Heart left ventricle (tissue), 16 donors: ENCODE results near the gene SPATS2L. TPM values are rescaled to one million over a fixed set of nuclear protein-coding genes. Genes with fewer than 3 reads are reported as not detected.
"Not testable (repeated sequence)": the region's sequence is repeated elsewhere in the genome, so short reads cannot be mapped to it uniquely, and the experiment has no call there.

Experiments used
- ATAC-seq, 4 donors: fragments of 200-7000 bp; cut with Tn5 transposase; one replicate each; pipeline ENCODE4 v1.9.1; 2020 to 2022; ENCODE audit warnings: moderate library complexity in 4 of 4, mild to moderate bottlenecking in 3 of 4, moderate number of reproducible peaks in 1 of 4
- DNase-seq, 5 donors: peaks; one replicate each; pipeline ENCODE4 v3.0.0-alpha.2; 2020
- H3K27ac ChIP-seq, 12 donors: fragments of 200-600 bp; sonication (generic) in 4 of 12; one replicate each; pipeline versions ENCODE4 v1.5.0 to v1.8.0; 2016 to 2022; ENCODE audit warnings: mild to moderate bottlenecking in 2 of 12
- H3K27me3 ChIP-seq, 9 donors: fragments of 200-600 bp; sonication (generic) in 2 of 9; one replicate each; pipeline versions ENCODE4 v1.5.1 to v1.8.0; 2016 to 2022; ENCODE audit warnings: mild to moderate bottlenecking in 3 of 9
- H3K36me3 ChIP-seq, 9 donors: fragments of 200-600 bp; sonication (generic) in 2 of 9; one replicate each; pipeline versions ENCODE4 v1.5.0 to v1.8.0; 2018 to 2022; ENCODE audit warnings: mild to moderate bottlenecking in 2 of 9
- H3K4me1 ChIP-seq, 12 donors: fragments of 200-600 bp; sonication (generic) in 4 of 12; one replicate each; pipeline versions ENCODE4 v1.5.0 to v1.8.0; 2016 to 2022; ENCODE audit warnings: mild to moderate bottlenecking in 3 of 12
- H3K4me3 ChIP-seq, 12 donors: fragments of 200-600 bp; sonication (generic) in 4 of 12; one replicate each; pipeline versions ENCODE4 v1.5.0 to v1.8.0; 2017 to 2022; ENCODE audit warnings: mild to moderate bottlenecking in 9 of 12, moderate library complexity in 4 of 12
- H3K9me3 ChIP-seq, 12 donors: fragments of 200-600 bp; sonication (generic) in 4 of 12; one replicate each; pipeline versions ENCODE4 v1.5.0 to v1.8.0; 2016 to 2022; ENCODE audit warnings: mild to moderate bottlenecking in 1 of 12
- CTCF ChIP-seq, 12 donors: fragments of 200-600 bp; sonication (generic) in 4 of 12; IDR thresholded peaks; one replicate each; pipeline versions ENCODE4 v1.5.0 to v1.8.0; 2018 to 2022; ENCODE audit warnings: antibody characterized with exemption in 12 of 12, mild to moderate bottlenecking in 5 of 12
- POLR2A ChIP-seq, 2 donors: fragments of 450-650 bp; IDR thresholded peaks; one replicate each; pipeline ENCODE4 v1.6.1; 2017; ENCODE audit warnings: antibody characterized with exemption in 2 of 2, mild to moderate bottlenecking in 2 of 2, moderate library complexity in 2 of 2
- WGBS, 4 donors: extraction: QIAGEN DNeasy Blood & Tissue Kit in 2 of 4; methylation state at CpG; one replicate each; pipeline versions ENCODE4 v1.1.5 to v1.1.7; 2013 to 2018; 5-methylcytosine and 5-hydroxymethylcytosine counted together
- intact Hi-C, 10 donors: fragments of 100-400 bp; cut with DNase I; formaldehyde crosslinking; loops; one replicate each; pipeline versions ENCODE4 v1.11.1 to v1.14.2; 2022
- polyA plus RNA-seq, 2 donors: library from polyadenylated mRNA; stranded (reverse); fragments of 200-250 nt; gene quantifications; one replicate each; pipeline ENCODE4 v1.2.3, GENCODE V29; 2013
- total RNA-seq, 9 donors: library from RNA; depleted of rRNA in 2 of 9; stranded (reverse); fragments of >200 nt in 2 of 9; fragmentation: NEBNext Ultra II Directional in 3 of 9; extraction: Animal tissue kit (Norgen Biotek cat#: 25700) in 3 of 9; gene quantifications; one replicate each; pipeline versions ENCODE4 v1.1.0 to v1.2.4, GENCODE V29; 2016 to 2023
- donor health status: ischemic (EF 13 %, LVEDD 7.1; RV severe dilation, severe dysfunction).
- donor health status: healthy with polysubstance abuse.
- donor health status: DM: no; HTN: yes; CAD: no.
- donor health status: DM: no; HTN: no; CAD: no.
- donor health status: ischemic (EF 25% LVEDD 6.9; RV normal size, moderate dysfunction).
- donor health status: ischemic (EF 25% LVEDD 5.7; RV mildly dilated, moderate dysfunction).
- donor health status: healthy.
- donor health status: DM: yes; HTN: yes; CAD: no.
- donor health status: ischemic (EF 35%, LVEDD 5.7; RV mildly dilated, moderate dysfunction).
- donor health status: nonischemic (EF 11% LVEDD 7.7; RV severe dilation, severe dysfunction).
- donor health status: DM: yes; HTN: yes; CAD: no.
- donor health status: PGD.
- donor health status: ischemic (EF 29% LVEDD 5.4; RV normal size, mild dysfunction).
- donor health status: nonischemic (EF 23%, LVEDD 6.1; RV moderate dilation, normal function).

Gene SPATS2L
- total and polyA plus RNA-seq, 11 donors, result 34.9 to 177 (median 102) TPM

- no peak overlapping the region for H3K4me3 ChIP-seq
- WGBS, 4 donors, result 94 to 97% (median 95%) methylated on average over 1 of the region's 1 CpG
- DNase-seq, result no peak
- H3K27me3 ChIP-seq, result no peaks in the 10 kb centered on the region
- H3K36me3 ChIP-seq, result no peaks in the 10 kb centered on the region
- H3K9me3 ChIP-seq, result peaks cover 0 to 4% (median 0%) of the 10 kb centered on the region in 12 donors
- peaks cover 0 to 73% (median 36%) of the 10 kb centered on the region in 12 donors for H3K4me1 ChIP-seq
- peak overlapping the region in 1 of 12 donors; percentile 39 for H3K27ac ChIP-seq
- no peak for TF ChIP-seq POLR2A (IDR thresholded peaks at IDR 0.05)
- no peak for TF ChIP-seq CTCF (IDR thresholded peaks at IDR 0.05)
- intact Hi-C loops, result no loop called here
- no peak for ATAC-seq
Observed at GRCh38 chr2:200341376-200341775, 34.9 kb downstream of the SPATS2L start.

- intact Hi-C loops, result no loop called here
- Histone ChIP-seq H3K36me3 (no peaks in the 10 kb centered on the region), H3K27ac (peak overlapping the region in 1 of 12 donors; percentile 2), H3K4me3 (no peak overlapping the region), H3K4me1 (peaks cover 0 to 74% (median 28%) of the 10 kb centered on the region in 12 donors), H3K27me3 (no peaks in the 10 kb centered on the region), H3K9me3 (peaks cover 0 to 4% (median 0%) of the 10 kb centered on the region in 12 donors)
- TF ChIP-seq CTCF (IDR thresholded peaks at IDR 0.05) (no peak), POLR2A (IDR thresholded peaks at IDR 0.05) (no peak)
- DNase-seq, result no peak
- ATAC-seq, result no peak
- WGBS, 4 donors, result 54 to 90% (median 80%) methylated on average over 2 of the region's 2 CpGs
Observed at GRCh38 chr2:200342235-200342634, 35.7 kb downstream of the SPATS2L start.

DNA sequence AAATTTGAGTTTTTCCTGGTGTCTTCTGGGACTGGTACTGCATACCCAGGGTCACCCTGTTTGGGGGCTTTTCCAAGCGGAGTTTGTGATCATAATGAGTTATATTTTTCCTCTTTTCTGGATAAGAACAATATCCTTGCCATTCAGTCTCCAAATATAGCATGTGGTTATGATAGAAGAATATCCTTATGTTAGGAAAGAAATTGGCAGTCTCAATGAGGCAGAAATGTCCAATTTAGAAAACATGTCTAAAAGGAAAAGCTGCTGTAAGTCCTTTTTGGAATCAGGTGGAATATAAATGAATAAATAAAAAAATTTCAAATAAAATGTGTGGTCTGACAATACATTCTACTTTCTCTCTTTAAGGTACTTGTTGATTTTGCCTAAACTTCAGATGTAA lies 36.2 kb downstream of the SPATS2L start:
- H3K9me3 ChIP-seq, result peaks cover 0 to 4% (median 0%) of the 10 kb centered on the region in 12 donors
- ATAC-seq, result no peak
- peak overlapping the region in 1 of 12 donors; percentile 2 for H3K27ac ChIP-seq
- H3K27me3 ChIP-seq, result no peaks in the 10 kb centered on the region
- peaks cover 0 to 70% (median 26%) of the 10 kb centered on the region in 12 donors for H3K4me1 ChIP-seq
- WGBS, 4 donors, result 92 to 100% (median 96%) methylated on average over 1 of the region's 1 CpG
- intact Hi-C loops, result no loop called here
- H3K4me3 ChIP-seq, result no peak overlapping the region
- no peaks in the 10 kb centered on the region for H3K36me3 ChIP-seq
- no peak for TF ChIP-seq CTCF (IDR thresholded peaks at IDR 0.05)
- no peak for TF ChIP-seq POLR2A (IDR thresholded peaks at IDR 0.05)
- no peak for DNase-seq

- H3K36me3 ChIP-seq, DNase-seq, H3K27me3 ChIP-seq, H3K9me3 ChIP-seq, intact Hi-C loops, H3K4me3 ChIP-seq, H3K27ac ChIP-seq, ATAC-seq: not testable (repeated sequence)
- WGBS, 4 donors, result 95 to 100% (median 98%) methylated on average over 1 of the region's 1 CpG
- peaks cover 0 to 64% (median 26%) of the 10 kb centered on the region in 12 donors for H3K4me1 ChIP-seq
Observed at GRCh38 chr2:200344202-200344601, 37.7 kb downstream of the SPATS2L start.

DNA sequence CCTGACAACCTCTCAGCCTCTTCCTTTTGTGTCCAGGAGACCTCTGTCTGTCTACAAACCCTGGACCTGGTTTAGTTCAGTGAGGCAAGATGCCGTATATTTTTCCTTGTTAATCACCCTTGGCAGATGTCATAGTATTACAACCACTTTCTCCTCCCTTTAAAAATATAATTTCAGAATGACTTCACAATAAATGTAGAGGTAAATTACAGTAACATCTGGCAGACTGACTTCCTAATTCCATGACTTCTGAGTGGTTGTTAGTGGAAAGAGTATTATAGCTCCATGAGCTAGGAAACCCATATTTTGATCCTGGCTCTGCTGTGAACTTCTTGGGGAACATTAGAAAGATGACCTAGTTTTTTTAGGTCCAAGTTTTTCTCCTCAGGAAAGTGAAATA lies 39.5 kb downstream of the SPATS2L start:
- peaks cover 0 to 4% (median 0%) of the 10 kb centered on the region in 12 donors for H3K9me3 ChIP-seq
- no peaks in the 10 kb centered on the region for H3K36me3 ChIP-seq
- no peak overlapping the region for H3K27ac ChIP-seq
- H3K4me3 ChIP-seq, result no peak overlapping the region
- no peaks in the 10 kb centered on the region for H3K27me3 ChIP-seq
- ATAC-seq (peak in 1 of 4 donors; percentile 22), DNase-seq (no peak)
- intact Hi-C loops, result no loop called here
- H3K4me1 ChIP-seq, result peaks cover 0 to 46% (median 14%) of the 10 kb centered on the region in 12 donors
- TF ChIP-seq POLR2A (IDR thresholded peaks at IDR 0.05) (no peak), CTCF (IDR thresholded peaks at IDR 0.05) (no peak)
- WGBS, 4 donors, result 54 to 73% (median 61%) methylated on average over 1 of the region's 1 CpG
